Central memory CD4-positive, alpha-beta T cell (primary cell): ENCODE results near the gene PPP2R2C.

Source experiments
- DNase-seq: peaks from one replicate; pipeline ENCODE4 v3.0.0; 2022
- total RNA-seq, 3 experiments: gene quantifications; one replicate each; lab custom pipeline; 2026; lab: John Stamatoyannopoulos, UW

PPP2R2C gene
- total RNA-seq: 0 reads per million in 3 experiments

GRCh38 chr4:6472387-6473263, at the start of gene PPP2R2C:
Gene PPP2R2C, minus strand, starts transcription at chr4:6472614. Its CDS starts 385 bp downstream, at chr4:6472229.
- DNase-seq: no peak

GRCh38 chr4:6520978-6521377, 48.6 kb upstream of the PPP2R2C start:
- DNase-seq: no peak

DNA sequence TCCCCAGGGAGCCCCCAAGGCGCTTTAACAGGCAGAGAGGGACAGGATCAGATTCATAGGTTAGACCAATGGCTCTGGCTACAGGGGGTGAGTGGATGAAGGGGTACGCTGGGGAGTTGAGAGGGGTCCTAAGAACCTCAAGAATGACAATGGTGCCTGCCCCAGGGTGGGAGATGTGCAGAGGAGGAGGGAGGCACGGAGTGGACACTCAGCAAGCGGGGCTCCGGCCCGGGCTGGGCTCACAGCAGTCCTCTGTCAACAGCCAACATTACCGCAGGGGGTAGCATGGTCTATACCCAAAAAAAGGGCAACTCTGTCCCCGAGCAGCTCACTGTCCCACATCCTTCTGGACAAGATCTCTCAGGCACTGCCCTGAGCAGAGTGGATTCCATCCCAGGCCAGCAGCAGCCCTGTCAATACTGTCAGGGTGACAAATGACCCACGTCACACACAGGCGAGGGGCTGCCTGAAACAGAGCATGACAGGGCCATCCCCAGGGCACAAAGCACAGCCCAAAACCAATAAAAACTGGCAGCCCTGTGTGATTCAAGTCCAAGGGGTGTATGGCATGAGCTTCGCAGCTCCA, 47.7 kb upstream of the PPP2R2C start:
- DNase-seq: no peak

- no peak for DNase-seq
Measured at GRCh38 chr4:6517171-6517570, 44.8 kb upstream of the PPP2R2C start.

GRCh38 chr4:6516762-6517161, 44.3 kb upstream of the PPP2R2C start:
- DNase-seq: no peak

DNA sequence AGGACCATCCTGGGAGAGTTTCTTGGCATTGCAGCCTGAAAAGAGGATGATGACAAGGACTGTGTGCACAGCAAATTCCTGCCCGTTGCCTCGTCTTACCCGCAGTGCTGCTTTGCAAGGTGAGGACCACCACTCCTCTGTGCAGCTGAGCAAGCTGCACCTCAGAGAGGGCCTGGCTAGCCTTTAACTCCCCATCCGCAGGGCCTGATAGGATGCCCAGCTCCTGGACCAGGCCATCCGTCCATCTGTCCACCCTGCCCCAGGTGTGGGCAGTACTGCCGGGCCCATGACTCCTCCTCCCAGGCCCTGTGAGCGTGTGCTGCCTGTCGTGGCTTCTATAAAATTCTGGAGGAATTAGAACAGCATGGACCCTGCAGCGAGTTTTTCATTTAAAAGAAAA, 43.9 kb upstream of the PPP2R2C start:
- DNase-seq: no peak

DNA sequence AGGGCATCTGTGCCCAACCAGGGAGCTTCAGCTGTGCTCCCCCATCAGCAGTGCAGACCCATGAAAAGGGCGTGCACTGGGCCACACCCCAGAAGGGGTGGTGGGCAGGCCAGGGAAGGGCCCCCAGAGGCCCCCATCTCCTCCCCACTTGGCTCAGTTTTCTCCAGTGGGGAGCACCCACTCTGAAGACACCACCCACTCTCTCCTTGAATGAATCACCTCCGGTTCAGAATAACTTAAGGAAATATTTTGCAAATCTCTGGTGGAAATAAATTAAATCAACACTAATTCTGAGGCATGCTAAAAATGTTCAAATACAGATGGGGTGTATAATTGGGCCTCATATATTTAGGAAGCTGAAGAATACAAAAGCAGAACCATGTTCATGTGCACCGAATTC, 41.3 kb upstream of the PPP2R2C start:
- no peak for DNase-seq

DNA sequence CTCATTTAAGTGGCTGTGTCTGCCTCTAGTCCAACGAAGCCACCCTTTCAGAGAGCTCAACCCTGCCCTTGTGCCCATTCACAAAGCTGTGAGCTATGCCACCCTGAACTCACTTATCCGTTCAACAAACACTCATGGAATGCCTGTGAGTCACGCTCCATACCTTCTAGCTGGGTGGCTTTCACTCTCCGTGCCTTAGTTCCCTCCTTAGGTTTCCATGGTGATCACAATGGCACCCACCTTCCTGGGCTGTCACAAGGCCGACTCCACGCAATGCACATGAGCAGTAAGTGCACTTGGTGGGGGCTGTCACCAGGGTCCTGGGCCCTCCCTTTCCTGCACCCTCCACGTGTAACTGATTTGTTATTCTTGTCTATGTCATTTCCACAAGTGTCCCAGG, 37.2 kb upstream of the PPP2R2C start:
- DNase-seq: no peak

DNA sequence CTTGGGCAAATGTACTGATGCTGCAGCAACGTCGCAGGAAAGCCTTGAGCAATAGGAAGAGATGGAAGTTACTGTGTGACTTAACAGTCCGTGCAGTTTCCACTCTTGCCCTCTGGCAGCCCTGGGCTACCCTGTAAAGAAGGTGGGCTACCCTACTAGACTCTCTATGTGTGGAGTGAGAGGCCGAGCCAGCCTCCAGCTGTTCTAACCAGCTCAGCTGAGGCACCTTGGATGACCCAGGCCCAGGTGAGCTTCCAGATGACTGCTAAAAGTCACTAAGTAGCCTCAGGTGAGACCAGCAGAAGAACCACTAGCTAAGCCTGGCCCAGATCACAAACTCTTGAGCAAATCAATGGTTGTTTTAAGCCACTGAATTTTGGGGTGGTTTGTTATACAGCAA, 34.9 kb upstream of the PPP2R2C start:
- DNase-seq: no peak

GRCh38 chr4:6506616-6507140, 34.3 kb upstream of the PPP2R2C start:
- no peak for DNase-seq

GRCh38 chr4:6504900-6505496, 32.6 kb upstream of the PPP2R2C start:
- DNase-seq: no peak

DNA sequence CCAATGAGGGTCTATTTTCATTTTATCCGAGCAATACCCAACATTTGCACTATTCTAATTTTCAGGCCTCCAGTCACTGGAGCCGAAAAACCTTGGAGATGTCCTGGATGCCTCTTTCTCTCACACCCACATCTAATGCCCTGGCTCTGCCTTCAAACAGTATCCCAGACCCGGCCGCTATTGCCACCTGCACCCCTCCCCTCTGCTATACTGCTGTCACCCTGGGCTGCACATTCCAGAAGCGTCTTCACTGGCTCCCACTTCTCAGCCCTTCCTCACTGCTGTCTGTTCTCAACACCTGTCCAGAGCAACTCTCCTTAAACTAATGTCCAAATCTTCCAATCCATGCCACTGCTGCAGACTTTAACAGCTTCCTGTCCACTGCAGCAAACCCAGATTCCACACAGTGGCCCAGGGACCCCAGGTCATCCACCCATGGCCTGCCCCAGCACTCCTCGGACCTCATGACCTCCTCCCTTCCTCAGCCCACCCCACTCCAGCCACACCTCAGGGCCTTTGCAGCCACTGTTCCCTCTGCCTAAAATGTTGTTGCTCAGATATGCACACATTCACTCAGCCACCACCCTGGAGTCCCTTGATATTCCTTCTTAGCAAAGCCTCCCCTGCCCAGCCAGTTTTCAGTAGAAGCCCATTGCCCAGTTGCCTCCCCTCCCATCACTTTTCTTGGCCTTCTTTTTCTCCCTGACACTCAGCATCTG, 30.5 kb upstream of the PPP2R2C start:
- DNase-seq: no peak

GRCh38 chr4:6502147-6502546, 29.7 kb upstream of the PPP2R2C start:
- no peak for DNase-seq

GRCh38 chr4:6501171-6501570, 28.8 kb upstream of the PPP2R2C start:
- no peak for DNase-seq

DNA sequence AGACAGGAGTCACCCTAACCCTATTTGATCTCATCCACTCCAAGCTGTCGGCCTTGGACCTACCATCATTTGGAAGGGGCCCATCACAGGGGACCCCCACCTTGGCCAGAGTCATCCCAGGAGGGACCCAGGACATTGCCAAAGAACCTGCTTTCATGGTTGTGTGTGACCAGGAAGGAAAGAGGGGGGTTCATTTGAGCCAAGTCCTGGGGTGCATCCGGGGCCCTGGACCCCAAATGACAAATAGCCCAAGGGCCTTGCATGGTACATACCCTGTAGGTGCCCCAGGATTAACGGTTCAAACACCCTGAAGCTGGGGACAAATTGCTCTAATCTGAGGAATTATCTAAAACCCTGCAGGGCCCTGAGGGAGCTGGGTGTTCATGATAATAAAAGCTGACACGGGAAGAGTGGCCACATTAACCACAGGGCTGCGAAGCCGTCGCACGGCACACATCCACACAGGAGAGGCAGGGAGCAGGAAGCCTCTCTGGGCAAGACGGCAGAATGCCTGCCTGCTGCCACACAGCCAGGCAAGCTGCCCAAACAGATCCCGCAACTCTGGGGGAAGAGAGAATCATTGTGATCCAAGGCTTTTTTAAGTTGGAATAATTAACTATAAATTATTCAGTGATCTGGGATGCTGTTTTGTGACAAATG, 28.2 kb upstream of the PPP2R2C start:
- DNase-seq: no peak

DNA sequence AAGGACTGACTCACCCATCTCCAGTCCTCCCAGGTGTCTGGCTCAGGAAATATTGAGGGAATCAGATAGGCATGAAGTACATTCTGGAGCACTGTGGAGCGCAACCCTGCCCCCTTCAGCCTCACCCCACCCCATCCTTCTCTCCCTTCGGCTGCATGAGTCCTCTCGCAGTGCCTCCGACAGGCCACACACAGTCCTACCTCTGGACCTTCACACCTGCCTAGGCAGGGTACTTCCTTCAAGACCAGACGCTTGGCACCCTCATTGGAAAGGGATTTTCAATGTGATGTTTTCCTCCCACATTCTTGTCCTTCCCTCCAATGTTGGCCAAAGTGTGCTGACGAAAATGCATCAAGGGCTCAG, 26.8 kb upstream of the PPP2R2C start:
- DNase-seq: no peak

- no peak for DNase-seq
Measured at GRCh38 chr4:6498511-6499237, 26.3 kb upstream of the PPP2R2C start.

- no peak for DNase-seq
Measured at GRCh38 chr4:6497796-6498195, 25.4 kb upstream of the PPP2R2C start.

DNA sequence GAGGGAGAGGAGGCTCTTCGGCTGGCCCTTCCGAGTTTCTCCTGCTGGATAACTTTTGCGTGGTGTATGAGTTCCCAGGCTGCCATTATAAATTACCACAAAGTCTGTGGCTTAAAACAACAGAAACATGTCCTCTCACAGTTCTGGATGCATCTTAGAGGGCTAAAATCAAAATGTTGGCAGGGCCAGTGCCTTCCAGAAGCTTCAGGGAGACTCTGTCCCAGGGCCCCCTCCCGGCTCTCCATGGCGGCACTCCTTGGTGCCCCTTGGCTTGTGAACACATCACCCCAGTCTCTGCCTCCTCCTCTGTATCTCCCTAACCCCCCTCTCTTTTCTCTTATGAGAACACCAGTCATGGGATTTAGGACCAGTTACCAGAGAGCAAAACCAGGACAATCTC, 23.3 kb upstream of the PPP2R2C start:
- no peak for DNase-seq

DNA sequence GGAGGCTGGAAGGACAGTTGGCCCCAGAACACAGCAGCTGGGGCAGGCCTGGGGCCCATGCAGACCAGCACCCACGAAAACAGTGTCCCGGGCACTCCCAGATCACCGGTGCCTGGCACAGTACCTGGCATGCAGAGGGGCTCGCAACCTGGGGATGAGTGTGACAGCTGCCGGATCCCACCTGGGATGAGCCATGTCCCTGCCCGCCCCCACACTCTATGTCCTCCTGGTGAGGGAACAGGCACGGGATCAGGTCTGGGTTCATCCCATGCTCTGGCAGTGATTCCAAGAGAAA, 22.8 kb upstream of the PPP2R2C start:
- no peak for DNase-seq

- DNase-seq: no peak
Measured at GRCh38 chr4:6494431-6495295, 22.2 kb upstream of the PPP2R2C start.
